ENCODE results near the gene CALML3.

CALML3 gene

GRCh38 chr10:5491477-5491876 is 33.3 kb upstream of the CALML3 start:
- no peak for DNase-seq (ENCODE audit: low spot score)

DNA sequence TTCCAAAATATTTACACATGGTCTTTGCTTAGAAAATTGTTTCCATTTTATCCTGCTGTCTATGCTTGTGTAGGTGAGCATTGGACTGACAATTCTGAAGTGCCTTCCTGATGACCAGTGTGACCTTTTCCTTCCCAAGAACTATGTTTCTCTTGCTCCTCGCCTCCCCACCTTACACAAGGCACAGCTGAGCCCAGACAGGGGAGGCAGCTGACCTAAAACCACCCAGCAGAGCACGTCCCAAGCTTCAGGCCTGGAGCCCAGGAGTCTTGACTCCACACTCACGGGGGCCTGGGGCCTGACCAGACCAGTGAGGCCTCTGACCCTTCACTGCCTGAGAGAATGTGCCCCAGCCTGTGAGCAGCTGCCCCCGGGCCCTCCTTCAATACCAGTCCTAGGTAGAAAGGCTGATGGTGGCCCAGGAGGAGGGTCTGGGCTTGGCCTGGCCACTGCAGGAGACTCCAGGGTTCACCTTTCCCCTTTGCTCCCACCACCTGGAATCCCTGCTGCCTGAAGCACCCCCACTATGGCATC is 32.4 kb upstream of the CALML3 start:
- DNase-seq (ENCODE audit: low spot score) = no peak

GRCh38 chr10:5492929-5493576 is 31.7 kb upstream of the CALML3 start:
- DNase-seq (ENCODE audit: low spot score) = peak; percentile 45

DNA sequence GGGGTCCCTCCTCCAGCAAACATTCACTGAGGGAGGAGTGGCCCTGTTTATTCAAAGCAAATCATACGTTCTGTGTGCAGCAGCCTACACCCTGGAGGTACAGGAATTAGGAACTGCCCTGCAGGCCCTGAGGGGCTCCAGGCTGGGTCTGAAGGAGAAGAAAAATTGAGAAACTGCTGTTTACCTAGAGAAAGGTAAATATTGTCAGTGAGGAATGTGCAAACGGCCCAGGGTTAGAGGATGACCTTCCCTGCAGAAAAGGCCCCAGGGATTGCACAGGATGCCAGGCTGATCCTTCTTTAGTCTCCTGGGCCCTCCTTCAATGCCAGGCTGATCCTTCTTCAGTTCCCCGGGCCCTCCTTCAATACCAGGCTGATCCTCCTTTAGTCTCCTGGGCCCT is 31.1 kb upstream of the CALML3 start:
- DNase-seq (ENCODE audit: low spot score) = peak; percentile 95

DNA sequence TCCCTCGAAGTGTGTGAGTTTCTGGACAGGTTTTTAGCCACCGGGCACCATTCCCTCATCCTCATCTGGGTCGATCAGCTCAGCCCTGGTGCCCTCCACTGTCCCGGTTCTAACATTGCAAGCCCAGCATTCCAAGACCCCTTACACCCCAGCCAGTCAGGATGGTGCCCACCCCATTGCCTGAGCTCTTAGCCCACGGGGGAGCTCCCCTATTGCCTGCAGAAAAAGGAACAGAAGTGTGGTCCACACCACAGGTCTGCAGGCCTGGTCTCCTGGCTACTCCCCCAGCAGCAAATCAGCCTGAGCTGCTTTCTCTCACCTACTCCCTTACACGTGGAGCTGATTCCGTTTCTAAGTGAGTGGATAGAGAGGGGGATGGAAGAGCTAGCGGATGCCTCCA is 30.1 kb upstream of the CALML3 start:
- no peak for DNase-seq (ENCODE audit: low spot score)

GRCh38 chr10:5496261-5497250 is 28.2 kb upstream of the CALML3 start:
- no peak for DNase-seq (ENCODE audit: low spot score)

DNA sequence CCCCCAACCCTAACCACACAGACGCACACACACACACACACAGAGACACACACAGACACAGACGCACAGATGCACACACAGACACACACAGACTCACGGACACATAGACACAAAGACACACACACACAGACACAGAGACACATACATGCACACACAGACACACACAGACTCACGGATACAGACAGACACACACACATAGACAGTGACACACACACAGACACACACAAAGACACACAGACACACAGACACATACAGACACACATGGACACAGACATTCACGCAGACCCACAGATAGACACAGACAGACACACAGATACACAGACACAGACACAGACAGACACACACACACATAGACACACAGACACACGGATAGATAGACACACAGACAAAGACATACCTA is 27.5 kb upstream of the CALML3 start:
- DNase-seq (ENCODE audit: low spot score) = no peak

- DNase-seq (ENCODE audit: low spot score) = no peak
These were observed 26.6 kb upstream of the CALML3 start for GRCh38 chr10:5497948-5498730.

DNA sequence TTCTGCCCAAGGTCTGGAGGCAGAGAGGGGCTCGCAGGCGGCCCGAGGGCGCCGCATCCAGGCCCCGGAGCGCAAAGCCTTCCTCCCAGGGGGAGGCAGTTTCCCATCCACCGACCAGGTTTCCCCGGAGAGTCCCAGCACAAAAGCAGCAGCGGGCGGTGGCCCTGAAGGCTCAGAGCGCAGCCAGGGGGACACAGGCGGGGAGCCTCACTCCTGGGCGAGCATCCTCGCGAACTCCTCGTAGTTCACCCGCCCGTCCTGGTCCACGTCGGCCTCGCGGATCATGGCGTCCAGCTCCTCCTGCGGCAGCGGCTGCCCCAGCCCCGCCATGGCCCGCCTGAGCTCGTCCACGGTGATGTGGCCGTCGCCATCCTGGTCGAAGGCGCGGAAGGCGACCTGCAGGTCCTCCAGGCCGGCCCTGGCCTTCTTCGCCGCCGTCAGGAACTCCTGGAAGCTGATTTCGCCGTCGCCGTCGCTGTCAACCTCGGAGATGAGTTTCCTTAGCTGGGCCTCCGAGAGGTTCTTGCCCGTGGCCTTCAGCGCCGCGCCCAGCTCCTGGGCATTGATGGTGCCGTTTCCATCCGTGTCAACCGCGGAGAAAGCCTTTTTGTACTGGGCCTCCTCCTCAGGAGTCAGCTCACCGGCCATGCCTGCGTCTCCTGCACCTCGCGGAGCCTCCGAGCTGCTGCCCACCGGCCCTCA is 25.8 kb upstream of the CALML3 start:
- DNase-seq (ENCODE audit: low spot score) = no peak

DNA sequence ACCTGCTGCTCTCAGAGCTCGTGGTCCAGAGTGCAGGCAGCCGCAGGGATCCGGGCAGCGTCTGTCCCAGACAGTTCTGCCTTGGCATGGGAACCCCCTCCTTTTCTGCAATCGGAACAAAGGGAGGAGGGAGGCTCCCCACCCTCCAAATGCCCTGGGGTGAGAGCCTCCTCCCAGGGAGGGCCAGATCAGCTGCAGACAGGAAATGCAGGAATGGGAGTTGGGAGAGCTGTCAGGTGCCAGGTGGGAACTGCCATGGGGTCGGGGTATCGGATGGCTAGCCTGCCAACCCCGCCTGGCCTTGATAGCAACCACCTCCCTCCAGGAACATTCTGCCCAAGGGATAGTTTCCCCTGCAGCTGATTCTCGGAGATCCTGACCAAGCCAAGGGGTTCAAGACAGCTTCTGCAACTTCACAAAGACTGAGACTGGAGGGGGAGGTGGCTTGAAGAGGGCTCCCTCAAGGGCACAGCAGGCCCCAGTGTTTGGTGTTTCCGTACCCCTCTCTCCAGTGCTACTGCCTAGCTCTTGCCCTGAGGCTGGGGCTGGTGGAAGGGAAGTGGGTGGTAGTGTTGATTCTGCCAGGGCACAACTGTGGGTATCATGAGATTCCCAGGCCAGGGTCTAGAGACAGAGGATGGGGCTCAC is 25.1 kb upstream of the CALML3 start, which contains the start of gene CALML5:
Gene CALML5, minus strand, starts transcription at position 78 of the 648 bp plus-strand sequence. CDS start 132 bp downstream, outside the sequence.
- DNase-seq (ENCODE audit: low spot score) = no peak

DNA sequence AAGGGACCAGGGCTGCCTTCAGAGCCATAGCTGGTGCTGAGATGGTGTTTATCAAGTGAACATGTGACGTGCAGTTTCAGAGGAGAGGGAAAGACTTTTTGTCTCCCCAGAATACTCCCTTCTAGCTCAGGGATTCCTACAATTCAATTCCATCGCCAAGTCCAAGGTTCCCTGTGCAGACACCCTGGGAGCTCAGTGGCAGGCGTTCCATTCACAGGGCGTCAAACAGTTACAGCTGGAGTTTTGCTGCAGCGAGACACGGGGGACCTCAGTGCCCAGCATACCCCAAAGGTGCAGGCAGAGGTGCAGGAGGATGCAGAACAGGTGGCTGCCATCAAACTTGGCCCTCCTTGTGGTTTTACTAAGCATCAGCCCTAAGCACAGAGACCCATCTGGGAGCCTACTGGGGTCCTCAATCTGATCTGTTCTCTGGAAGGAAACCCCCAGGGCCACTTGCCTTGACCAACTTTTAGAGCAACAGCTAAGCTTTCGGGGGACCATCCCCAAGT is 24.5 kb upstream of the CALML3 start:
- no peak for DNase-seq (ENCODE audit: low spot score)

DNA sequence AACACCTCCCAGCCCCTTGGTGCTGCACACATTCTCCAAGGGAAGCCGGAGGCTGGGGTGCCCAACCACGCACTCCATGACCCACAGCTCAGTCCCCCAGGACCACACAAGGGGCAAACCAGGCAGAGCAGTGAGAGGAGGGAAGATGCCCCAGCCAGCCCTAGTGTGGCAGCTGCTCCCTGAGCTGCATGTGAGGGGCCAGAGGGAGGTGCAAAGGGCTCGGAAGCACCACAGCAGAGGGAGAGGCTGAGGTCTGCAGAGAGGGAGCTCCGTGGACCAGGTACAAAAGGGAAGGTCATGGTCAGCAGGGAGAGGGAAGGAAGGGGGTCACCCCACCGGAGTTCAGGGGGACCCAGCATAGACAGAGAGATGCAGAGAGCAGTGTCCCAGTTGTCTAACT is 23.9 kb upstream of the CALML3 start:
- DNase-seq (ENCODE audit: low spot score) = peak; percentile 56

DNA sequence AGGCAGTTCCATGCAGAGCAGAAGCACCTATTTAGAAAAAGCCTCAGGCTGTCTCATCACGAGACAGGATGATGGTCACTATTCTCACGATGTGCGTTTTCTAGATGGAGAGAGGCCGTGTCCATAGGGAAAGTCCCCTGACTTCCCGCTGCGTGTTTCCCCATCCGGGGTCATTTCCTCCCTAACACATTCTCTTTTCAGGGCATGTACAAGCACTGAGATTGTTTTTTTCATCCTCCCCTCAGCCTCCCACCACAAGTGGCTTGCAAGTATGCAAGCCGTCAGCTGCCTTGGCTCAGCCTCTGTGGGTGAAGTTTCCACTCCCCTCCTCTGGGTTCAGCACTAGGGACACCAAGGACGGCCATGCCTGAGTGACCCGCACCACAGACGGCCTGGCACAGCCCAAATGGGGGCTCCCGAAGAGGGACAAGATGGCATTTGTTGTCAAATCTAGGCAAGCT is 22.7 kb upstream of the CALML3 start:
- DNase-seq (ENCODE audit: low spot score) = no peak

DNA sequence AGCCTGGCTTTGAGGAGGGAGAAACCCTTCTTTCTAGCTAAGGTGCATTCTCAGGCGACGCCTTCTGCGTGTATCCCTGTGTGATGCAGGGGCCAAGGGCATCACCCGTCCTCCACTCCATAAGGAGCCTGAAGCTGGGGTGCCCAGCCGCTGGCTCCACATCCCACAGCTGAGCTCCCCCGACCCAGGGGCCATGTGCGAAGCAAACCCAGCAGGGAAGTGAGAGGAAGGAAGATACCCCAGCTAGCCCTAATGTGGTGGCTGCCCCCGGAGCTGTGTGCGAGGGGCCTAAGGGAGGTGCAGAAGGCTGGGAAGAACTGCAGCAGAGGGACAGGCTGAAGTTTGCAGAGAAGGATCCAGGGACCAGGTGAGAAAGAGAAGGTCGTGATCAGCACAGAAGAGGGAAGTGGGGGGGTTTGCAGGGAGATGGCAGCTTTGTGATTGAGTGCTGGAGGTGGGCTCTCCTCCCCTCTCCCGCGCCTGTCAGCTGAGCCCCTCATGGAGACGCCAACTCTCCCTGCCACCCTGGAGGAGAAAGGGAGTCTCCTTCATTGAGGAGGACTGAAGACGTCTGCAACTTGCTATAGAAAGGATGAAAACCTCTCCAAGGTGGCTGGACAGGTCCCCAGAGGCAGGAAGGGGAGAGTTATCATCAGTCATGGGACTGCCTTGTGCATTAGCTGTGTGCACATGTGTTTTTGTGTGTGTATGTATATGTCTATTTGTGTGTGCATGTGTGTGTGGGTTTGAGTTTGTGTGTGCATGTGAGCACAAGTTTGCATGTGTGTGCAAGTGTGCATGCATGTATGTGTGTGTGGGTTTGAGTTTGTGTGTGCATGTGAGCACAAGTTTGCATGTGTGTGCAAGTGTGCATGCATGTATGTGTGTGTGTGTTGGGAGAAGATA is 21.9 kb upstream of the CALML3 start:
- DNase-seq (ENCODE audit: low spot score) = no peak

- DNase-seq (ENCODE audit: low spot score) = no peak
These were observed 21.3 kb upstream of the CALML3 start for GRCh38 chr10:5503477-5503835.

DNA sequence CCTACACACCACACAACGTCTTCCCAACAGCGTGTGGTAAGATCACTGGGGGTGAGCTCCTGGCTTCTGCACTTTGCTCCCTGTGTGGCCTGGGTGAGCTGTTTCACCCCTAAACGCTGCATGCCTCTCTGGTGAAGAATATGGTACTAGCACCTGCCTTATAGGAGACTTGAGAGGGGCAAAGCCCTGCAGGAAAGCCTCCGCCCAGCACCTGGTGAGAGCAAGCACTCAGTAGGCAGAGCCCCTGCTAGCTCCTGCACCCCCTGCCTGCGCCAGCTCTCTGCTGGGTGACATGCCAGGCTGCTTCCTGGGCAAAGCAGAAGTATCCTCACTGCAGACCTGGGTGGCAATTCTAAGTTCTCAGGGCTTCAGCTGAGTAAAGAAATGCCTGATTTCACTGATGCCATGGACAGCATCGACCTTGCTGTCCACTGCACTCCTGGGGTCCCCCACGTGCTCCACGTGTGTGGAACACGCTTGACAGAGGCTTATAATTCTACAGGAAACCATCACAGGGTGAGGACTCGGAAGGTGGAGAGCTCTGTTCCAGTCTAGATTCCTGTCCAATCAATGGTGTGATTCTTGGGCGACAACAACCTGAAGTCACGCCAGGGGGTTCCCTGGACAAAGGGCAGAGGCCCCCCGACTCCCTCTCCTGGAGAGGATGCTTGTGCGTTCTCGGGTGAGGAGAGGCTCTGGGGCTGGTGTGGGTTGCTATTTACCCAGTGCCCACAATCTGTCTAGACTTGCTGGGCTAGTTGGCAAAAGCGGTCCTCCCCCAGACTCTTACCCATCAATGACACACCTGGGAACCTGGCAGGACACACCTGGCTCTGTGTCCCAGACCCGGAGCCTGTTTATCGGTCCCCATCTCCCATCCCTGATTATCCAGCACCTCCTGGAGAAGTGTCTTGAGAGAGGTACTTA is 20.4 kb upstream of the CALML3 start:
- DNase-seq (ENCODE audit: low spot score) = no peak

- no peak for DNase-seq (ENCODE audit: low spot score)
These were observed 18.5 kb upstream of the CALML3 start for GRCh38 chr10:5506246-5506645.

All from HuH-7 (cell line).